ENCODE measurements around the gene GLYR1.

Gene GLYR1

DNA sequence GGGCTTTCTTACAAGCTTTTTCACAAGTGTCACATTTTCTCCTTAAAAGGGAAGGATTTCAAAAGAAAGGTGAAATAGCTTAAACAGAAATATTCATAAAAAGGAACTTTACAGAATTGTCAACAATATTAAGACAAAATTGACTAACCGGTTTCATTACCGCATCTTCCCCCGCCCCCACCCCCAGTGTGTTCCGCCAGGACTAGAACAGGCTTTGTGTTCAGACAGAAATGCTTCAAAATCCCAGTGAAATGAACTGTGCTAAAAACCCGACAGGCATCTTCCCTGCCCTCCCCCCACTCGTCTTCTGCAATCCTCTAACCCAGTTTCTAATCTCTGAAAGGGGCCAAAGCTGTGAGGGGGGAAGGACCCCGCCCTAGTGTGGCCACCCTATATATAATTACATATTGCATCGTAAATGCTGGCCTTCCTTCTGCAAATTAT lies 43.7 kb downstream of the GLYR1 start:
- no peak for DNase-seq

DNA sequence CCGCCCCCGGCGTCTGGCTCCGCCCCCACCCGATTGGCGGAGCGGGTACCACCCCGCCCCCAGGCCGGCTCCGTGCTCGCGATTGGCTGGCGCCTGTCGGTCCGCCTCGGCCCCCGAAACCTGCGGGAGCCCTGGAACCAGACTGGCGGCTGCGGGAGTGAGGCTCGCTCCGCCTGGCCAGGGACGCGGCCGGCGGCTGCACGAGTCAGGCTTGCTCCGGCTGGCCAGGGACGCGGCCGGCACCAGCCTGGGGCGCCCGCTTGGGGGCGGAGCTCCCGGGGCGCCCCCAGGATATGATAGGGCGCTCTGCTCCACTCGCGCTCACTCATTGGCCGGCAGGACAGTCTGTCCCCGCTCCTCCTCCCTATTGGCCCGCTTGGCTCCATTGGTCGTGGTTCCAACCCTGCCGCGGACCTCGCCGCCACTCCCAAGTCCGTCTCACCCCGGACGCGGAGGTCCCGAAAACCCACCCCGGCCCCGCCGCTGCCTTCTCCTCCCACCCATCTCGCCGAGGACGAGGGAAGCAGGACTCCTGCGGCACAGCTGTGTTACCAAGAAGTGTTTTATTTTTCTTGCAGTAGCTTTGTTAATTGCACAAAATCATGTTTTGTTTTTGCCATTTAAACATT lies 44.3 kb downstream of the GLYR1 start:
- DNase-seq, result peak; percentile 94

DNA sequence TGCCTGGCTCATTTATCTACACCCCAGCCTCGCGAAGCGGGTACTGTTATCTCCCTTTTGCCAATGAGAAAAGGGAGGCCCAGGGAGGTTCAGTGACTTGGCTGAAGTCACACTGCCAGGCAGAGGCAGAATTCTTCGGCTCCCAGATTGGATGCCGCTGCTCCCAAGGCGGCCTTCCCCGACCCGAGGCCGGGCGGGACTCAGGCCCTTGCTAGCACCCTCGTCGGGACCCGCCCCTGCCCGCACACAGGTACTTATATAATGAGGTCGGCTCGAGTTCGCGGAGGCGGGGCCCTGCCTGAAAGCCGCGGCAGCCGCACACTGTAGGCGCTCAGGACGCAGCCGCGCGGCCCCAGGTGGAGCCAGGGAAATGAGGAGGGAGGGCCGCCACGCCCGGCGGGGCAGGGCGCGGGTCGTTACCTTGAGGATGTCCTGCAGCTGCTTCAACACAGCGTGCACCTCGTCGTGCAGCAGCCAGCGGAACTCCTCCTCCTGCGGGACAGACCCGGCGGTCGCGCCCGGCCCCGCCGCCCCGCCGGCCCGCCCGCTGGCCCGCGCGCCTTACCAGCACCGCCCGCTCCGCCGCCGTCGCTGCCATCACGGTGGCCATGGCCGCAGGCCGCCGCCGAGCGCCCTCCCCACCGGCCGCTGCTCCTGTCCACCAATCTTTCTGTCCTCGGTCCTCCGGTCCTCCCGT lies 45.0 kb downstream of the GLYR1 start, which contains the start of gene ROGDI:
ROGDI (minus strand) TSS at position 672 of the 697 bp plus-strand sequence; CDS start at position 610, 62 bp downstream.
- DNase-seq, result peak; percentile 92

DNA sequence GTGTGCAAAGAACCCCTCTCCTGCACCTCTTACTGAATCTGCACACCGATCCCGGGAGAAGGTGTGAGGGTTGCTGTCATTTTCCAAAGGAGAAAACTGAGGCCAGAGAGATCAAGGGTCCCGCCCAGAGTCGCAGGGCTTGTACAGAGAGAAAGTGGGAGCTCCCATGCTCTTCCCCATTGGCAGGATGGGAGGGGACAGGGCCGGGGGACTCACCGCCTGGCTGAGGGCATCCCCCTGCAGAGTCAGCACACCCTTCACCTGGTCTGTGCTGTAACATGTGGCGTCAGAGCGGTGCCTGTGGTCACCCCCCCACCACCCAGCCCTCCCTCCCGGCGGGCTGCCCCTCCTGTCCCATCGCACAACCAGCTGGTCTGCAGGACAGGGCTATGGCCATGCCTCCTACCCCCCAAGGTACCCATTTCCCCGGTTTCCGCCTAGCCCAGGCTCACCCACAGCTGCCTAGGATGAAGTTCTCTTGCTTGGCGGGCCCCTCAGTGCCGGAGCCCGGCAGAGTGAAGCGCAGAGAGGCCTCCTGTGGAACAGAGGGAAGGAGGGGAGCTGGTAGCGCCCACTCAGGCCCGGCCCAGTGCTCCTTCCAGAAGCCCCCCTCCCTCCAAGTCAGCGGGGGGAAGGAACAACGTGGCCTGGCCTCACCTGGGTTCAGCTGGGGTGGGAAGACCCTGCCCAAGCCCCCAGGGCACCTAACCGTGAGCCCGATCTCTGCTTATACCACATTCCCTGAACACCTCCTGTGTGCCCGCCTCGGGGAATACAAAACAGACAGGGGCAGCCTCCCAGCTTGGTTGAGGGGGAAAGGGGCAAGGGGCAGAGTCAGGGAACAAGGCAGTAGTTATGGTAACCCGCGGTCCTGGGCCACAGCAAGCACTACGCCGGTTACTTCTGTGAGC lies 45.8 kb downstream of the GLYR1 start:
- DNase-seq, result no peak

DNA sequence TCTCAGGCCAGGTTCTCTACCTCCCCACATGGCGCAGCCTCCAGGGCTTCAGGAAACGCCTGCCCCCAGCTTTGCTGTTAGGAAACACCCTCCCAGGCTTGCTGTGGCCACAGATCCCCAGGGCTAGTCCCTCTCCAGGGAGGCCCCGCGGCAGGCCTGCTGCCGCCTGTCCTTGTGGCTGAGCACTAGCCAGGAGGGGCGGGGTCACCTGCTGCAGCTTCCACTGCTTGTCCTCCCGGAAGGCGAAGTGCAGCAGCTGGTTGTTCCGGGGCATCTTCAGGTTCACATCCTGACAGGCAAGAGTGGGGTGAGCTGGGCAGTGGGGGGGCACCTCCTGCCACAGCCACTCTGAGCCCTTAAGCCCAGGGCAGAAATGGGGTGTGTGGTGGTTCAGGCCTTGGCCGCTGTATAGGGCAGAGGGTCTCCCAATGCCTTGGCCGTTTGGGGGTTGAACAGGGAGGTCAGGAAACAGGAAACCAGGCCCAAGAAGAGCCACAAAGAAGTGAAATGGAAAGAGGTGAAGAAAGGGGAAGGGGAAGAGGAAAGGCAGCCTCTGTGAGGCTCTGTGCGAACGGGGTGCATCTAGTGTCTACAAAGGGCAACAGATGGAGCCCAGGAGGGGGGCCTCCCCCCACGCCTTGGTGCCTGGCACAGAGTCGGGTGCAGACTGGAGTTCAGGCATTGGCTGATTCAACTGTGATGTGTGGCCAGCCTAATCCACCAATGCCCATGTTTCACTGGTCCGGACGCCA lies 46.6 kb downstream of the GLYR1 start:
- DNase-seq, result peak; percentile 53

DNA sequence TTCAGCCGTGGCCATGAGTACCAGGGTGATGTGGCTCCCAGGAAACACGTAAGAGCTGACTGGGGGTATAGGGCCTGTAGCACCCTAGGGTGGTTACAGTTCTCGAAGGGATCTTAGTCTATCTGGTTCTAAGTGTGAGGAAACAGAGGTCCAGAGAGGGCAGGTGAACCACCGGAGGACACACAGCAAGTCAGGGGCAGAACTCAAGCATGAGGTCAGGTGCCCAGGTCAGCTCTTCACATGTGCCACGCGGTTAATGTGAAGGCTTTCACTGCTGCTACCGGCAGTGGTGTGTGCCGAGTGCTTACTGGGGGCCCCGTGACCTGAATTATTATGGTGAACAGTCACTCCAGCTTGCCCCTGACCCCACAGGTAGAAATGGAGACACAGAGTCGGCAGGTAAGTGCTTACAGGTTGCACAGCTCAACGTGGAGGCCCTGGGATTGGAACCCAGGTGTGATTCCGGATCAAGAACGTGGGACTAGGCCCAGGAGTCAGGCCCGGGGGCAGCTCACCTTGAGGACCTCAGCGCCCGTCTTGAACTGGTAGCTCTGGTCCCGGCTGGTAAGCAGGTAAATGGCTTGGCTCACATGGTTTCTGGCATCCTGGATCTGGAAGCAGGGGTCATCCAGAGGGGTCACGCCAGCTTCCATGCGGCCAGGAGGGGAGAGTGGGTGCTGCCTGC lies 47.8 kb downstream of the GLYR1 start:
- no peak for DNase-seq

DNA sequence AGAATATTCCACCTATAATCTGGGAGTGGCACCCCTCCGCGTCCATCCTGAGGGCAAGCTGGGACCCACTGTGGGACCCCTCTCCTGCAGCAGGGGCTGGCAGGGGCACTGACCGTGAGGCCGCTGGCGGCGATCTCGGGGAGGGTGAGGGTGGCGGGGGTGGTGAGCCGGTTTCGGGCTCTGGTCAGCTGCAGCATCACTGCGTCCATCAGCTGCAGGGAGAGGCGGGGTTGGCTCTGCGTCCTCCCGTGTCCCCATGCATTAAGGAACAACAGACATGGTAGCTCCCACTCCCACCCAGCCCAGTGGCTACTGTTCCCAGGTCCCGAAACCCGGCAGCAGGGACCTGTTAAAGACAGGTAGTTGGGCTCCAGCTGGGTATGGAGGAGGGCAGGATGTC lies 48.6 kb downstream of the GLYR1 start:
- DNase-seq, result no peak

DNA sequence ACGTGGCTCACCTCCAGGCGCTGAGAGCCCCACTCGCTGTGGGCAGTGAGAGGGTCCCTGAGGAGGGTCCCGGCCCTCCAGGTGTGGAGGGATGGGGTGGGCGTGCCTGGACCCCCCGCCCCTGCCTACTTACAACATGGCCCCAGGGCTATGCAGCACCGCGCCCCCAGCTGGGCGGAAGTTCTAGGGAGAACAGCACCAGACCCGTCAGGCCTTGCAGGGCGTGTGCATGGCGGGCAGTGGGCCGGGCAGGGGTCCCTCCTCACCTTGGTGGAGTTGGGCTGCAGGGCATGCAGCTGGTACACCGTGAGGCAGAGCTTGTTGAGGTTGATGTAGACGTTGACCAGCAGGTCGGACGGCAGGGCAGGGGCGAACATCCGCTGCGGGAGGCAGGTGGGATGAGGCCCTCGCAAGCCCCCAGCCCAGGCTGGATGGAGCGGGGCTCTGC lies 49.3 kb downstream of the GLYR1 start:
- DNase-seq, result no peak

DNA sequence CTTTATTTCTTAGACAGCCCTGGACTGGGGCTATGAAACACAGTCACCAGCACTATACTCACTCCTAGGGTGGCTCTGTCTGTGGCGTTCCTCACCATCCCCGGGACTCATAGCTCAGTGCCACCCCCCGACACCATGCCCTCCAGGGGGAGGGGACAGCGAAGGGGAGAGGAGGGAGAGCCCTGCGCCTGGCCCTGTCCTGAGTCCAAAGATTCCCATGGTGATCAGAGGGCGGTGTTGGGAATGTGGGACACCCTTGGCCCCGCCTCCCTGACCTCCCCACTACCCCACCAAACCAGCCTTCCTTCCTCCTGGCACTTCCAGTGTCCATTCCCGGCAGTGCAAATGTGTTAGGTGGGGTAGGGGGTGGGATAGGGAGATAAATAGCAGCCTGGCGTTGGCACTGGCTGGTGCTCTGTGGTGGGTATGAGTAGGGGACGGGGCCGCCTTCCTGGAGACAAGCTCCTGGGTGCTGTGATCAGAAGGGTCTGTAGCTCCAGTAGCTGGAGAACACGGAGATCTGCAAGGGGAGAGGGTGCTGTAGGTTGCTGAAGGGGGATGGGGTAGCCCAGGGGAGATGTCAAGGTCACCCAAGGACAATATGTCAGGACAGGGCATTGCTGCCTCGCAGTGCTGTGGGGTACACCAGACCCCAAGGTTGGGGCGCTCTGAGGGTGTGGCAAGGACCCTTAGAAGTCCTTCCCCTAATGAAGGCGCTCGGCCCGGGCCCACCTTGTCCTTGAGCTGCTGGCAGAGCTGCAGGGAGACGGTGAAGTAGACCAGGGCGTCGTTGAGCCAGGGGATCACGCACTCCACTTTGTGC lies 49.9 kb downstream of the GLYR1 start:
- no peak for DNase-seq

DNA sequence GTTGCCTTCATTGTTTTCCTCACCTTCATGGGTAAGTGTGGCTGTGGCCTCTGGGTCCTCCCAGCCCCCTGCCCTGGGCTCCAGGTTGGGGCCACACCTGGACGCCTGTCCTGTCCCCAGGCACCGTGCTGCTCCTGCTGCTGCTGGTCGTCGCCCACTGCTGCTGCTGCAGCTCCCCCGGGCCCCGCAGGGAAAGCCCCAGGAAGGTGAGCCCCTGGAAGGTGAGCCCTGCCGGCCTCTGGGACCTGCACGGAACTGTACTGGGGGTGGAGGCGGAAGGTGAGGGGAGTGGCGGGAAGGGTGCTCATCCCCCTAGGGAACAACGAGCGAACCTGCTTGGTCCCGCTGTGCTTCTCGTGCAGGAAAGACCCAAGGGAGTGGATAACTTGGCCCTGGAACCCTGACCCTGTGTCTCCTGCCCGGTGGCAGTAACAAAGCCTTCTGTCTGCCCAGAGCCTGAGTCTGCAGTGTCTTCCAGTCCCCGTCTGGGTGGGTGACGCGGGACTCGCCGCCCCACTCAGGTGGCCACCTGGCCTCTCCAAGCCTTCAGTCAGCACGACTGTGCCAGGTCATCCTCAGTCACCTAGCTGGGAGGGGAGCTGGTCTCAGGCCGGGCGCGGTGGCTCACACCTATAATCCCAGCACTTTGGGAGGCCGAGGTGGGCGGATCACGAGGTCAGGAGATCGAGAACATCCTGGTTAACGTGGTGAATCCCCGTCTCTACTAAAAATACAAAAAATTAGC lies 51.1 kb downstream of the GLYR1 start:
- DNase-seq, result no peak

DNA sequence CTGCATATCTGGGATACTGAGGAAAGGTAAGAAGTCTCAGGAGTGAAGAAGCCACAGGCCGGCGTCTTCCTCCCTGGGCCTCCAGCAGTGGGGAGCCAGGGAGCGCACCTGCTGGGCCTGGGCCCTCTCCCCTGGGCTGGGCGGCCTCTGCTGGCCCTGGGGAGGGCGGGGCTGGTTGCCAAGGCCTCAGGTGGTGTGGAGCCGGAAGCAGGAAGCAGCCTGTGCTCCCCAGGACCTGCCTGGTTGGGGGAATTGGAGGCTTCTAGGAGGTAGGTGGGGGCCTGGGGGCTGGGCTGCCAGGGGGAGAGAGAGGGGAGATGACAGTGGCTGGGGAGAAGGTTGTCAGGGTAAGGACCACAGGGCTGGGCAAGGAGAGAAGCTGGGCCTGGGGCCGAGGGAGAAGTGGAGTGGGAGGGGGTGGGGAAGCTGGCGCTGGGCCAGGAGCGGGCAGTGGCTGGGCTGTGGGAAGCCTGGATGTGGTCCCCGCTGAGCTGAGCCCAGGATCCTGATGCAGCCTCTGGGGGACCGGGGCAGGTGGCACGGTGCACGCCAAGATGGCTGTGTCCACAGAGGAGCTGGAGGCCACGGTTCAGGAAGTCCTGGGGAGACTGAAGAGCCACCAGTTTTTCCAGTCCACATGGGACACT lies 51.8 kb downstream of the GLYR1 start, which contains the start of gene SMIM22:
SMIM22 (plus strand) TSS at position 189 of the 647 bp plus-strand sequence; CDS start at position 555, 366 bp downstream.
- no peak for DNase-seq

DNA sequence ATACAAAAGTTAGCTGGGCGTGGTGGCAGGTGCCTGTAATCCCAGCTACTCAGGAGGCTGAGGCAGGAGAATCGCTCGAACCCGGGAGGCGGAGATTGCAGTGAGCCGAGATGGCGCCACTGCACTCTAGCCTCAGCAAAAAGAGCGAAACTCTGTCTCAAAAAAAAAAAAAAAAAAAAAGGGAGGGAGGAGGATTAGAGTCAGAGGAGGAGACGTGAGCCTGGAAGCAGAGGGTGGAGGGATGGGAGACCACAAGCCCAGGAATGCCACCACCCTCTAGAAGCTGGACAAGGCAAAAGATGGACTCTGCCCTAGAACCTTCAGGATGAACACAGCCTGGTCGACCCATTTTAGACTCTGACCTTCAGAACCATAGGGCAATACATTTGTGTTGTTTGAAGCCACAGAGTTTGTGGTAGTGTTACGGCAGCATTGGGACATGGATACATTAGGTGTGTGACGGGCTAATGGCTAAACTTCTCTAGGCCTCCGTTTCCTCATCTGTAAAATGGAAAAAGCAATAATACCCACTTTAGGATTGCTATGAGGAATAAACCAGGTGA lies 54.1 kb downstream of the GLYR1 start:
- DNase-seq, result no peak

DNA sequence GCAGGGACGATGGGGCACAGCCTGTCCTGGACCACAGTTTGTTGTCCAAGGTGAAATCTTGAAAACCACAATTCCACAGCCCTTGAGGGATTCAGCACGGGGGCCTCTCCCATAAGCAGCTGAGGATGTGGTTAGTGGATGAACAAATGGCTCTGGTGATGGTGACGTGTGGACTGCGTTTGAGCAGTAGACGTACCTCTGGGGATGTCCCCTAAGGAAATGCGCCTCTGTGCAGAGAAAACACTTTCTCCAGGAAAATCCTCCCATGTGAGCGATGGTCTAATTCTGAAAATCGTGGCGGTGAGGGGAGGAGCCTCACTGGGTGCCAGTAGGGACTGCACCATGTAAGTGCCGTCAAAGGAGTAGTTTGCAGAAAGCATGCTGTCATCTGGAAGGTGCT lies 56.2 kb downstream of the GLYR1 start:
- DNase-seq, result no peak

DNA sequence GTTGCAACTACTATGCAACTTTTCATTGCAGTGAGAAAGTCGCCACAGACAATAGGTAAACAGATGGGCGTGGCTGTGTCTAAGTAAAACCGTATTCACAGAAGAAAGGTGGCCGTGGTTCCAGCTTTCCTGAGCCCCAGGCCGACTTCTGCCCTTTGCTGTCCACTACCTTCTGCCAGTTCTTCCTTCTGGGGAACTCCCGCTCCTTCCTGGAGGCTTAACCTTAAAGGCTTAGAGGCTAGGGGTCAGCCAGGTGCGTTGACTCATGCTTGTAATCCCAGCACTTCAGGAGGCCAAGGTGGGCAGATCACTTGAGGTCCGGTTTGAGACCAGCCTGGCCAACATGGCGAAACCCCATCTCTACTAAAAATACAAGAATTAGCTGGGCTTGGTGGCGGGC lies 56.8 kb downstream of the GLYR1 start:
- no peak for DNase-seq

DNA sequence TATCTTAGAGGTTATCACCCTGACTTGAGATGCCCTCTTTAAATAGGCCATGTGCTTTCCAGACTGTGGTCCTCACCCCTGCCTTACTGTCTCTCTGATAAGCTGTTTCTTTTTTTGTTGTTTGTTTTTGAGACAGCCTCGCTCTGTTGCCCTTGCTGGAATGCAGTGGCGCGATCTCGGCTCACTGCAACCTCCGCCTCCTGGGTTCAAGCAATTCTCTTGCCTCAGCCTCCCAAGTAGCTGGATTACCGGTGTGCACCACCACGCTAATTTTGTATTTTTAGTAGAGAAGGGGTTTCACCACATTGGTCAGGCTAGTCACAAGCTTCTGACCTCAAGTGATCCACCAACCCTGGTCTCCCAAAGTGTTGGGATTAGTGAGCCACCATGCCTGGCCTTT lies 58.2 kb downstream of the GLYR1 start:
- no peak for DNase-seq

DNA sequence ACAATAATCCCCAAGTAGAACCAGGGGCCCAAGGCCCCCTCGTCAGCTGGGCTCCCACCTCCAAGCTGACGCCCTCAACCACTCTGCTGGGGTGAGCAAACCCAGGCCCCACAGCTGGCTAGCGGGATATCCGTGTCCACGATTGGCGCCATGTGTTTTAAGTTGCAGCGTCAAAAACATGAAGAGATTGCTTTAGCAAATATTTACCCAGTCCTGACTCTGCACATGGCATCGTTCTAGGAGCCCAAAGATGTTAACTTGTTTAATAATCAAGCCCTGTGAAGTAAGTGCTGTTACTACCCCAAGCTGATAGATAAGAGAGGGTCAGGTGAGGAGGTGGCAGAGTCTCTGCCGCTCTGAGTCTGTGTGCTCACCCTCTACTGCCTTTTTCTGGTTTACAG lies 58.6 kb downstream of the GLYR1 start:
- DNase-seq, result no peak

DNA sequence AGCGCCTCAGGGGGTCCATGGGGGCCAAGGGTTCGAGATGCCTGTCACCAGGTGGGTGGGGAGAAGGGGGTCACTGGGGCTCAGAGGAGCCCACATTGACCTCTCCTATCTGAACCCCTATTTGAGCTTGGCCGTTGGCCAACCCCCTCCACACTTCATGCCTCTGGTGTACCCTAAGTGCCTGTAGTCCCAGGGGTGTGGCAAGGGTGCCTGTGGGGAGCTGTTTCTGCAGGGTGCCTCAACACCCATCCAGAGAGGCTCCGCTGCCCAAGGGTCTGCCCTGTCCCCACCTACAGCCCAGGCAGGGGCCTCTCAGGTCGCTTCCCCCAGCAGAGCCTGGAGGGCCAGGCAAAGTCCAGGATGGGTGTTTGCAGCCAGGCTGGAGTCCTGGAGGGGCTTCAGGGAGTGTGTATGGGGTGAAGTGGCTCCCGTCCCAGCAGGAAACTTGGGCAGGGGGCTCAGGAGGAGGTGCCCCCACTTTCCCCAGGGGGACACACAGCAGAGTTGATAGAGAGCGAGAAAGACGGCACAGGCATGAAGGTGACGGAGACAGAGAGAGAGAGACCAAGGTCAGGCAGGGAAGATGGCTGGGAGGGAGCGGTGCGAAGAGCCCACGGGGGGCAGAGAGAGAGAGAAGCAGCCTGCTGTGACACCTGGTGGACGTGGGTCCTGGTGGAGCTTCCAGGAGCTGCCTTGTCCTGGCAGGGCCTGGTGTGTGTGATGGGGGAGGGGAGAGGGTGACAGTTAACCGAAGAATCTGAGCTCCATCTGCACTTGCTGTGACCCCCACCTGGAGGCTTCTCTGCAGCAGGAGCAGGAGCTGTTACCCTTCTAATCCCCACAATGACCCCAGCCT lies 59.2 kb downstream of the GLYR1 start, which contains the start of gene SEPTIN12:
SEPTIN12 (minus strand) TSS at position 719 of the 856 bp plus-strand sequence; CDS start at position 19, 700 bp downstream.
- no peak for DNase-seq

DNA sequence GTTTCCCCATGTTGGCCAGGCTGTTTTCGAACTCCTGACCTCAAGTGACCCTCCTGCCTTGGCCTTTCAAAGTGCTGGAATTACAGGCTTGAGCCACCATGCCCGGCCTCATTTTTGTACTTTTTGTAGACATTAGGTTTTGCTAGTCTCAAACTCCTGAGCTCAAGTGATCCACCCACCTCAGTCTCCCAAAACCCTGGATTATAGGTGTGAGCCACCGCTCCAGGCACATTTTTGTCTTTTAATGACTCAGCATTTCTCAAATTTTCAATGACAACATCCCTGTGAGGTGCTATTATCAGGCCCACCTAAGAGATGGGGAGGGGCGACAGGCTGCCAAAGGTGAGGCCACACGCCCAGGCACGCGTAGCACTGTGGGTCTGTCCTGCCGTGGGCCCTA lies 60.0 kb downstream of the GLYR1 start:
- no peak for DNase-seq
